ENCODE measurements around the gene APOL4.
"Not testable (repeated sequence)": the region's sequence is repeated elsewhere in the genome, so short reads cannot be mapped to it uniquely, and the experiment has no call there.

Gene APOL4

GRCh38 chr22:36204632-36205015 lies 3.0 kb upstream of the APOL4 start:
- no peak for DNase-seq

DNA sequence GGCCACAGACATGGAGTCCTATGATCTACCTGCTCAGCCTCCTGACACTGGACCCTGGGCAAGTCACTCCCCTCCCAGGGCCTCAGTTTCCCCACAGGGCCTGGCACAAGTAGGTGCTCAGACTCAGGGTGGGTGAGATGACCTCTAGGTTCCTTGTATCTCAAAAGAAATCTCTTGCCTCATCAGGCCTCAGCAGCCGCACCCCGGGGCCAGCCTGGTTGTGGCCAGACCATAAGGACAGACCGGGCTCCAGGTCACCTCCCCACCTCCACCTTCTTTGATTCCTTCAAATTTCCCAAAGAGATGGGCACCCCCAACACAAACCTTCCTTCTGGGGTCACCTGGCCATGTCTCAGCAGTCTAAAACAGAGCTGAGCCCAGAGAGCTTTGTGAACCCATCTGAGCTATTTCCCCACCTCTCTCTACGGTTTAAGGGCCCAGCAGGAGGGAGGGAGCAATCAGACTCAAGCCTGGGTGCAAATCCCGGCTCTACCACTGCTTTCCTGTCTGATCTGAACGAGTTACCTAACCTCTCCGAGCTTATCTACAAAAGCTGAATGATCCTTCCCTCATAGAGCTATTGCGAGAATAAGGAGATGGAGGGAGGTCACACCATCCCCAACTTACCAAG lies 2.5 kb upstream of the APOL4 start:
- no peak for DNase-seq

- DNase-seq: not testable (repeated sequence)
These were observed 1.8 kb upstream of the APOL4 start for GRCh38 chr22:36203441-36203840.

- DNase-seq: not testable (repeated sequence)
These were observed 1.3 kb upstream of the APOL4 start for GRCh38 chr22:36202906-36203305.

GRCh38 chr22:36201025-36201424 lies 584 bp downstream of the APOL4 start:
- not testable (repeated sequence) for DNase-seq

- no peak for DNase-seq
These were observed 2.5 kb downstream of the APOL4 start for GRCh38 chr22:36199001-36199551.

DNA sequence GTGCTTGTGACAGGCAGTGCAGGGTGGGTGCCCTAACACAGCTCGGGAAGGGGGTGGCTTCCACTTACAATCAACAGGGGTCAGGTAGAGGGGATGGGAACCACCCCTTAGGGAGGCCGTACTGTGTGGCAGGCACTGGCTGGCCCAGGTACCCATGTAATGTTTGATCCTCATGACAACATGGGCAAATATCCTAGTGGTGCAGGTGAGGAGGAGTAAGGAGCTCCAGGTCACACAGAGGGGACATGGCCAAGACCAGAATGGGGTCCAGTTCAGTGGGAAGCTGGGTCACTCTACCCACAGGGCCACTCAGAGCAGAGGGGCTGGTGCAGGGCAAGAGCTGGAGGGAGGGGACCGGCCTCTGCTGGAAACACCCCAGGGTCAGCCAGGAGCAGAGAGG lies 3.1 kb downstream of the APOL4 start:
- DNase-seq: no peak

- peak; percentile 16 for DNase-seq
These were observed 4.0 kb downstream of the APOL4 start for GRCh38 chr22:36197514-36198146.

DNA sequence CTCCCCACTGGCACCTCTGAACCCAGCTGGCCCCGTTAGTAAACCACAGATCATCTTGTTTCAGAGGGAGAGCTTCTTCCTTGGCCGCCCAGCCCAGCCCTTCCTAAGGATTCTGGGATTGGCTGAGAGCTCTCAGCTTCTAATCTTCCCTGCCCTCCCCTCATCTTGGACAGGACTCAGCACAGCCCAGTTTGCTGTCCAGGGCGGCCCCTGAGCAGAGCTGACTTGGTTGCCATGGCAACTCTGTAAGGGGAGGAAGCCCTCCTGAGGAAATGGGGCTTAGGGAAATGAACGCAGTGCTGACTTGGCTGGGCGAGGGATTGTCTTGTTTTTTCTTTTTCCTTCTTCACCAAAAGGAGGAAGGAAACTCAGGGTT lies 4.6 kb downstream of the APOL4 start:
- DNase-seq: no peak

DNA sequence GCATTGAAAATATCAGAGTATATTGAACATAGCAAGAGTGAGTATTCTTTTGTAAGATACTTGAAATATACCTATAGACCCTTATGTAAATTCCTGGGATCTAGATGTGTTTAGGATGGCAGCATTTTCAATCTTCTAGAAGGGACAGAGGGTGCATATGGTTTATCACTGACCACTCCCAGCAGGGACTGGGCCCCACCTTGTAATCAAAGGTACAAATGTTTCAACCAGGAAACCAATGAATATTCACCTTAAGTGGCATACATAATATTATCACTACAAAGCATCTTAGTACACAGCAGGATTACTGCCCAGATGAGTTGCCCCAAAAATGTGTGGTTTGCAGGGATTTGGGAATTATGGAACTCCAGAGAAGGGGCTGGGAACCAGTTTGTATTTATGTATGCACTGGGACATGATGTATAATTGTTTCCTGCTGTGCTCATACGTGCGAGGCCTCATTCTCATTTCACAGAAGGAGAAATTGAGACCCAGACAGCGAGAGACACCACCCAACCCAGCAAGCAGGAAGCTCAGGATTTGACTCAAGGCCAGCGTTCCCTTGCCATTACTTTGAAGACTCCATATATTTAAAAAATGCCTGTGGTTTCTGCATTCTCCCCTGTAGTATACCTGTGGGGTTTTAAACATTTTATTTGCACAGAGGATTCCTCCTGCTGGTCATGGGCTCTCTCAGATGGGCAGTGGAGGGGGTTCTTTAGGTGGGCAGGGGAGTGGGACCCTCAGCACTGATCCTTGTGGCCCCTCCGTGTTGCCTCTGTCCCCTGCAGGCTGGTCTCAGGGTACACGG lies 5.2 kb downstream of the APOL4 start:
- DNase-seq: no peak

DNA sequence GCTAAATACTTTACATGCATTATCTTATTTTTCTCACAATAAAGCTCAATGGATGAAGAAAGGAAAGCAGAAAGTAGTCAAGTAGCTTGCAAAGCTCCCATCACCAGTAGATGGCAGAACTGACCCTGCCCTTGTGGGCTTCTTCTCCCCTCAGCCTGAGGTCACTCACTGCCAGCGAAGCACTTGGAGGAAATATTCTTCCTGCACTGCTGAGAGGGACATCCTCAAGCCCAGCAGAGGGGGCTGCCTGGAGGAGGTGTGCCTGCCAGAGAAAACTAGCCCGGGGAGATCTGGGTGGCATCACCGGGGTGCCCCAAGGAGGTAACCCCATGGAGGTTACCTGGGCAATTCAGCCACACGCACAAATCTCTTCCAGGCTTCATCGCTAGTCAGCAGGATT lies 6.6 kb downstream of the APOL4 start:
- DNase-seq: peak; percentile 51

DNA sequence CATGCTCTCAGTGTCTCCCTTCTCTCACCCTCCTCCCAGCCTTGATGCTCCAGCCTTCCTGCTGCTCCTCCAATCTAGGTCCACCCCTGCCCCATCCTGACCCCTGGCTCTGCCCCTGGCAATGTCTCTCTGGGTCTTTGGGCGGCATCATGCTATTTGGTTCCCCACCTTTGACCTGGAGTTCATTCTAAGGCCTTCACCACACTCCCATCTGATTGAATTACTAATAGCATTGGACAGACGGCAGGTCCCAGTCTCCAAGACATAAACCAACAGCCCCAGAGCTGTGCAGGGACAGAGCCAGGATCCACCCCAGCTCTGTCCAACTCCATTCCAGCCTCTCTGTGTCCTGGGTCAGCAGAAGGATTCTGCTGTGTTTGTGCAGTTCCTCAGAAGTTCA lies 7.2 kb downstream of the APOL4 start:
- no peak for DNase-seq

GRCh38 chr22:36193577-36193976 lies 8.0 kb downstream of the APOL4 start:
- DNase-seq: no peak

DNA sequence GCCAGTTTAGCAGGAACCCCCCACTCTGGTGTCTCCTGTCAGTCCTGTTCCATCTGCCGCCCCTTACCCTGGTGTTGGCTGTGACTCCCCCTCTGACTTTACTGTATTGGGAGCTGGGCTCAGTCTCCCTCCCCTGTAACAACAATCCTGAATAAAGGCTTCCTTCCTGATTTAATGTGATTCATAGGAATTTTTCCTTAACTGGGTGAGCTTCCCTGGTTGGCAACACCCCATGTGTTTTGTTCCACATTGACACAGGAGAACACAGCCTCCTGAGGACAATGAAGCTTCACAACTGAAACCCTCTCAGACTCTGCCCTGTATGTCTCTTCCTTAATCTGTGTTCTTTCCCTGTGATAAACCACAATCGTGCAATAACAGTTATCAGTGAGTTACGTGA lies 8.4 kb downstream of the APOL4 start:
- no peak for DNase-seq

- DNase-seq: no peak
These were observed 9.1 kb downstream of the APOL4 start for GRCh38 chr22:36192542-36192941.

- no peak for DNase-seq
These were observed 10.3 kb downstream of the APOL4 start for GRCh38 chr22:36191106-36191836.

- DNase-seq: not testable (repeated sequence)
These were observed 13.7 kb downstream of the APOL4 start for GRCh38 chr22:36187862-36188261.

DNA sequence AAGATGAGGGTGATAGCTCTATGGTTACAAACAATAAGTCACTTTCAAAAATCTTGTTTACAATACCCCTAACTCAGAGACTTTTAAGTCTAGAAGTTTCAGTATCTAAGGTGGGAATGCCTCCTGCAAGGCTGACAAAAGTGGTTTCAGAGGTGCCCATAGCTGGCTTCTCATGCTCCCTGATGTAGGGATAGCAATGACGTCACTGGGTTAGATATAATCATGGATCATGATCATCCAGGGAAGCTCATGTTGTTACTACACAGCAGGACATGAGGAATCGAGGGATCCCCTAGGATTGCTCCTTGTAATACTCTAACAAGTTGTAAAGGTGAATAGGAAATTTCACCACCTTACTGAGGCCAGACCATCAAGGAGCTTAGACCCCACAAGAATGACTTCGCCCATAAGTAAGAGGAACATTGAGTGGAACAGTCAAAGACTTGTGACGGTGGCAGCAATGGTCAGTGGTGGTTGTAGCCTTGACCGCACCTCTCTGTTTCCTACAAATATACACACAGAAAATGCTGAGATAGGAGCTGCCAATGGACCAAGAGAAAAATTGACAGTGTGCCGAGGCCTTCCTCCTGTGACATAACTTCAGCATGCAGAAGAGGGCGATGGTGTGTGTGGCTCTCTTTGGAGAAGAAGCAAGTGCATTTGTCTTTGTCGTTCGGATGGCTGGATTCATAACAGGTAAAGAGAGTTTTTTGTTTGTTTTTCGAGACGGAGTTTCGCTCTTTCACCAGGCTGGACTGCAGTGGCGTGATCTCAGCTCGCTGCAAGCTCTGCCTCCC lies 15.6 kb downstream of the APOL4 start:
- DNase-seq: no peak

DNA sequence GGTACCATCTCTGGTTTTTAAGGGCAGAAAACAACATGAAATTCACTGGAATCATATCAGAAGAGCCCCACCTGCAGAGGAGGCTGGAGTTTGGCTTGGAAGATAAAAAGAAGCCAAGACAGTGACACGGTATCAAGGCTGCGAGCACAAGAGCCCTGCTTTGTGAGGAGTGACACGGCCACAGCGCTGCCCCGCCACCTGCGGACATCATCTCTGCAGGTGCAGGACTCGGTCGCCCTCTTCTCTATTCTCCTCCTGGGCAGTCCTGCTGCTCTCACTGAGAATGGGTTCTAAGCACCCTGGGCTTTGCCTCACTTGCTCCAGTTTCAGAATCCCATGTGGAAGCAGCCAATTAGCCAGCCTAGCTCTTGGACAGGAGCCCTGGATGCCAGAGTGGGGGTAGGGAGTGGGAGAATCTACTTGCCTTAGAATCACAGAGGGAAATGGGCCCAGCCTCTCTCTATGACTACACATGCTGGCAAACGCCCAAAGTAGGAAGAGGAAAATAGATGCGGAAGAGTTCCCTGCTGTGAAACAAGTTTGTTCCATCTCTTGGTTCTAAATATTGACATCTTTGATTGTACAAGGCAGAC lies 17.1 kb downstream of the APOL4 start:
- DNase-seq: no peak

DNA sequence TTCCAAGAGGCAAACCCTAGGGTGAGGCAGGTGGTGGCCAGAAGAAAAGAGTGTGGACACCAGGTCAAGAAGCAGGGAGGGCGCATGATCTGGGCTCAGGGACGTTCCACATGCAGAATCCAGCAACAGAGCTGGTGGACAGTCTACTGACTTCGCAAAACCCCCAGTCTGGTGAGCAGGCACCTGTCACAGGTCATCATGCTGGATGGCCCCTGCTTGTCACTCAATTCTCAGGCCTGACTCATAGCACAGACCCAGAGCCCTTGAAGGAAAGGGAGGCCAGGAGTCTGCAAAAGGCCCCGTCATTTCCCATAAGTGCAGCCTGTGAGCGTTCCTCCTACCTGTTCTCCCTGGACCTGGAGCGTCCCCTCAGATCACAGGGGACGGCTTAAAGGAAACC lies 18.2 kb downstream of the APOL4 start:
- DNase-seq: no peak

DNA sequence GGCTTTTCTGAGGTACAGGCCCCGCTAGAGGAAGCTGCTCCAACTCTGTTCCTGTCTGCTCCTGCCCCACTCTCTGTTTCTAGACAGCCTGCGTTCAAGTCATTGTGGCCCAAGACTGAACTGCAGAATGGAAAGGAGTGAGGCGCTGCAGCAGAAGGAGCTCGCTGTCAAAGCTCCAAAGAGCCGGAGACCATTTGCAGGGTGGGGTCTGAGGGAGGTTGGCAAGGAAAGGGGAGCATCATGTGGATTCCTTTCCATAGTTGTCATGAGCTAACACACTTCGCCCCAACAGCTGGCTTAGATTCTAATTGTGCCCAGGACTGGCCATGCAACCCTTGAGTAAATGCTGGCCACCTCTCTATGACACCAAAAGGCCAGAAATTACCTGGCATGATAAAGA lies 18.8 kb downstream of the APOL4 start:
- DNase-seq: no peak

DNA sequence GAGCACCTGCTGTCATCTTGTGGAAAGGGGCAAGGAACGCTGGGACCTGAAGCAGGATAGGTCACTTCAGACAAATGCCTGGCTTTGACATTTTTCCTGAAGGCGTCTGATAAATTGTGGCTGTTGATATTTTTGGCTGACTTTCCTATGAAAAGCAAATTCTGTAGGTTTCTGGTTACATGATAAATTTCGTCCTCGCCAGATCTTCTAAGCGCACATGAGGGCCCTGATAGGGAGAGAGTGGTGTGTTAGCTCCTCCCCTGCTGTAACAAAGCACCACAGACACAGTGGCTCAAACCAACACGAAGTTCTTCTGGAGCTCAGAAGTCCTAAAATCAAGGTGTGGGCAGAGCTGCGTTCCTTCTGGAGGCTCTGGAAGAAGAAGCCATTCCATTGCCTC lies 19.6 kb downstream of the APOL4 start:
- no peak for DNase-seq

Measured in stimulated activated CD4-positive, alpha-beta T cell treated with anti-CD3 and anti-CD28 coated beads, Interleukin-15, amount 100 ng/mL, for 24 hours (primary cell).